IPS-18c (cell line): Measurements from ENCODE around the gene GATAD2A.

Experiments used
- H3K4me3 ChIP-seq: 2 replicates; pipeline ENCODE4 v1.7.0; 2013; ENCODE audit warnings: low read depth, mild to moderate bottlenecking, low read length, moderate library complexity; ENCODE audit not compliant: insufficient read depth
- H3K9me3 ChIP-seq: one replicate; pipeline ENCODE4 v1.6.1; 2013; ENCODE audit warnings: mild to moderate bottlenecking, low read length, moderate library complexity; ENCODE audit not compliant: control insufficient read depth, insufficient read depth

The GATAD2A gene

GRCh38 chr19:19537075-19538048, 131.9 kb downstream of the GATAD2A start:
- Histone ChIP-seq H3K4me3 (peak overlapping the region; percentile 56; the same call in 1 of the 2 replicates), H3K9me3 (peaks cover 2% of the 10 kb centered on the region)

- H3K9me3 ChIP-seq = peaks cover 2% of the 10 kb centered on the region
- peak within 1 kb of the TSS; percentile 56 for H3K4me3 ChIP-seq
Observed at GRCh38 chr19:19538061-19538784, 132.7 kb downstream of the GATAD2A start, which contains the start of gene CILP2. Gene CILP2, plus strand, starts transcription at chr19:19538265. Its CDS starts 85 bp downstream, at chr19:19538350.

GRCh38 chr19:19538785-19539166, 133.3 kb downstream of the GATAD2A start:
- H3K9me3 ChIP-seq = peaks cover 2% of the 10 kb centered on the region
- peak overlapping the region; percentile 56; the same call in 1 of the 2 replicates for H3K4me3 ChIP-seq

GRCh38 chr19:19539698-19540063, 134.2 kb downstream of the GATAD2A start:
- Histone ChIP-seq H3K9me3 (peaks cover 2% of the 10 kb centered on the region), H3K4me3 (no peak overlapping the region)

- Histone ChIP-seq H3K9me3 (peaks cover 2% of the 10 kb centered on the region), H3K4me3 (no peak overlapping the region; the same call in 1 of the 2 replicates)
Observed at GRCh38 chr19:19540064-19540714, 134.7 kb downstream of the GATAD2A start.

- Histone ChIP-seq H3K4me3 (peak overlapping the region; percentile 2; the same call in 1 of the 2 replicates), H3K9me3 (peaks cover 2% of the 10 kb centered on the region)
Observed at GRCh38 chr19:19540715-19541515, 135.4 kb downstream of the GATAD2A start.

- Histone ChIP-seq H3K4me3 (no peak overlapping the region), H3K9me3 (peaks cover 2% of the 10 kb centered on the region)
Observed at GRCh38 chr19:19541616-19542015, 136.1 kb downstream of the GATAD2A start.

- H3K9me3 ChIP-seq = peaks cover 2% of the 10 kb centered on the region
- H3K4me3 ChIP-seq = no peak overlapping the region
Observed at GRCh38 chr19:19542507-19542906, 137.0 kb downstream of the GATAD2A start.

- no peak overlapping the region for H3K4me3 ChIP-seq
- peaks cover 2% of the 10 kb centered on the region for H3K9me3 ChIP-seq
Observed at GRCh38 chr19:19543101-19543500, 137.6 kb downstream of the GATAD2A start.

GRCh38 chr19:19543640-19544039, 138.2 kb downstream of the GATAD2A start:
- Histone ChIP-seq H3K4me3 (no peak overlapping the region), H3K9me3 (peaks cover 2% of the 10 kb centered on the region)

GRCh38 chr19:19544257-19544953, 138.9 kb downstream of the GATAD2A start:
- Histone ChIP-seq H3K4me3 (no peak overlapping the region), H3K9me3 (peaks cover 2% of the 10 kb centered on the region)

GRCh38 chr19:19544954-19545591, 139.6 kb downstream of the GATAD2A start:
- peaks cover 2% of the 10 kb centered on the region for H3K9me3 ChIP-seq
- H3K4me3 ChIP-seq = no peak overlapping the region

- no peak overlapping the region for H3K4me3 ChIP-seq
- H3K9me3 ChIP-seq = no peaks in the 10 kb centered on the region
Observed at GRCh38 chr19:19545707-19546106, 140.2 kb downstream of the GATAD2A start.

GRCh38 chr19:19546751-19547162, 141.3 kb downstream of the GATAD2A start:
- no peaks in the 10 kb centered on the region for H3K9me3 ChIP-seq
- no peak overlapping the region for H3K4me3 ChIP-seq

GRCh38 chr19:19547674-19548336, 142.3 kb downstream of the GATAD2A start:
- H3K9me3 ChIP-seq = no peaks in the 10 kb centered on the region
- no peak overlapping the region for H3K4me3 ChIP-seq
